Measurements from ENCODE around the gene KIFBP.

KIFBP gene

GRCh38 chr10:69057951-69058297, 69.3 kb downstream of the KIFBP start:
- Mint-ChIP-seq H3K36me3 (ENCODE audit: insufficient read depth) (peaks cover 2% of the 10 kb centered on the region), H3K4me1 (peaks cover 53% of the 10 kb centered on the region)

GRCh38 chr10:69060127-69060798, 71.7 kb downstream of the KIFBP start:
- H3K4me1 Mint-ChIP-seq: peaks cover 46% of the 10 kb centered on the region
- no peaks in the 10 kb centered on the region for H3K9me3 Mint-ChIP-seq
- H3K4me3 Mint-ChIP-seq: no peak overlapping the region
- no peaks in the 10 kb centered on the region for H3K27me3 Mint-ChIP-seq
- DNase-seq (ENCODE audit: low spot score in 2 of 2): no peak
- peaks cover 2% of the 10 kb centered on the region for H3K36me3 Mint-ChIP-seq (ENCODE audit: insufficient read depth)
- no peak for ATAC-seq (replicated peaks; ENCODE audit: extremely low read depth, poor library complexity, severe bottlenecking)
- no peak overlapping the region for H3K27ac Mint-ChIP-seq (ENCODE audit: low read depth)

More at GRCh38 chr10:69057951-69058297, 69.3 kb downstream of the KIFBP start:
- Mint-ChIP-seq H3K27me3 (no peaks in the 10 kb centered on the region), H3K4me3 (no peak overlapping the region), H3K27ac (ENCODE audit: low read depth) (peak overlapping the region; percentile 57), H3K9me3 (no peaks in the 10 kb centered on the region)
- DNase-seq (ENCODE audit: low spot score in 2 of 2) (no peak), ATAC-seq (replicated peaks; ENCODE audit: extremely low read depth, poor library complexity, severe bottlenecking) (no peak)

GRCh38 chr10:69061305-69062161, 72.9 kb downstream of the KIFBP start:
- ATAC-seq (replicated peaks; ENCODE audit: extremely low read depth, poor library complexity, severe bottlenecking) (peak; percentile 75), DNase-seq (ENCODE audit: low spot score in 2 of 2) (peak in 1 of 2 donors; percentile 18)
- Mint-ChIP-seq H3K9me3 (no peaks in the 10 kb centered on the region), H3K36me3 (ENCODE audit: insufficient read depth) (peaks cover 2% of the 10 kb centered on the region), H3K4me1 (peaks cover 39% of the 10 kb centered on the region), H3K27me3 (no peaks in the 10 kb centered on the region), H3K27ac (ENCODE audit: low read depth) (peak overlapping the region; percentile 42), H3K4me3 (peak overlapping the region; percentile 55)

GRCh38 chr10:69062901-69063300, 74.3 kb downstream of the KIFBP start:
- no peak overlapping the region for H3K27ac Mint-ChIP-seq (ENCODE audit: low read depth)
- no peaks in the 10 kb centered on the region for H3K27me3 Mint-ChIP-seq
- ATAC-seq (replicated peaks; ENCODE audit: extremely low read depth, poor library complexity, severe bottlenecking) (no peak), DNase-seq (ENCODE audit: low spot score in 2 of 2) (no peak)
- peaks cover 25% of the 10 kb centered on the region for H3K4me1 Mint-ChIP-seq
- H3K9me3 Mint-ChIP-seq: no peaks in the 10 kb centered on the region
- no peak overlapping the region for H3K4me3 Mint-ChIP-seq
- H3K36me3 Mint-ChIP-seq (ENCODE audit: insufficient read depth): peaks cover 2% of the 10 kb centered on the region

GRCh38 chr10:69064762-69065328, 76.2 kb downstream of the KIFBP start:
- Mint-ChIP-seq H3K9me3 (no peaks in the 10 kb centered on the region), H3K4me3 (no peak overlapping the region), H3K36me3 (ENCODE audit: insufficient read depth) (no peaks in the 10 kb centered on the region), H3K4me1 (peaks cover 19% of the 10 kb centered on the region), H3K27me3 (no peaks in the 10 kb centered on the region), H3K27ac (ENCODE audit: low read depth) (no peak overlapping the region)
- DNase-seq (ENCODE audit: low spot score in 2 of 2) (no peak), ATAC-seq (replicated peaks; ENCODE audit: extremely low read depth, poor library complexity, severe bottlenecking) (no peak)

- peaks cover 19% of the 10 kb centered on the region for H3K4me1 Mint-ChIP-seq
- no peaks in the 10 kb centered on the region for H3K27me3 Mint-ChIP-seq
- peak overlapping the region; percentile 72 for H3K27ac Mint-ChIP-seq (ENCODE audit: low read depth)
- no peak for DNase-seq (ENCODE audit: low spot score in 2 of 2)
- ATAC-seq (replicated peaks; ENCODE audit: extremely low read depth, poor library complexity, severe bottlenecking): peak; percentile 12
- no peak overlapping the region for H3K4me3 Mint-ChIP-seq
- H3K36me3 Mint-ChIP-seq (ENCODE audit: insufficient read depth): no peaks in the 10 kb centered on the region
- no peaks in the 10 kb centered on the region for H3K9me3 Mint-ChIP-seq
These were observed 77.1 kb downstream of the KIFBP start for GRCh38 chr10:69065406-69066361.
